Activated T-cell treated with anti-CD3 and anti-CD28 coated beads, Interleukin-2, amount 50 U/mL, for 72 hours (primary cell): ENCODE data around the gene ZCCHC2. TPM values are rescaled to one million over a fixed set of nuclear protein-coding genes. Genes with fewer than 3 reads are reported as not detected.
A peak's percentile ranks its signal among the peaks of the same experiment; 100 is the strongest.

Experiments
- ATAC-seq, 2 donors: fragments of 150-1000 bp; cut with Tn5 transposase; replicated peaks in 1 of 2; 2 replicates each; pipeline ENCODE4 v1.10.0; 2021; ENCODE audit warnings: moderate library complexity in 2 of 2, mild to moderate bottlenecking in 1 of 2
- DNase-seq, 2 donors: peaks; one replicate each; pipeline ENCODE4 v3.0.0; 2021 to 2022; ENCODE audit warnings: mixed read lengths in 1 of 2
- H3K27ac Mint-ChIP-seq: one replicate; pipeline ENCODE4 v1.8.0; 2022; ENCODE audit warnings: mild to moderate bottlenecking, moderate library complexity, mixed read lengths
- H3K27me3 Mint-ChIP-seq: one replicate; pipeline ENCODE4 v1.8.0; 2022; ENCODE audit warnings: low read depth, mixed read lengths
- H3K36me3 Mint-ChIP-seq, 2 donors: one replicate each; pipeline ENCODE4 v1.8.0; 2022; ENCODE audit warnings: mixed read lengths in 2 of 2, mild to moderate bottlenecking in 1 of 2; ENCODE audit not compliant: insufficient read depth in 2 of 2
- H3K4me1 Mint-ChIP-seq: one replicate; pipeline ENCODE4 v1.8.0; 2022; ENCODE audit warnings: low read depth, mixed read lengths
- H3K4me3 Mint-ChIP-seq, 2 donors: one replicate each; pipeline ENCODE4 v1.8.0; 2022; ENCODE audit warnings: mild to moderate bottlenecking in 2 of 2, mixed read lengths in 2 of 2, moderate library complexity in 2 of 2
- H3K9me3 Mint-ChIP-seq, 2 donors: one replicate each; pipeline ENCODE4 v1.8.0; 2022; ENCODE audit warnings: mixed read lengths in 2 of 2
- total RNA-seq, 2 donors: library from RNA; stranded (reverse); gene quantifications; one replicate each; pipeline ENCODE4 v1.2.3, GENCODE V29; 2022

Gene ZCCHC2
- total RNA-seq, 2 donors from 2014 or later: 38.7 to 42.6 TPM

GRCh38 chr18:62498616-62499262, 24.1 kb upstream of the ZCCHC2 start:
- DNase-seq: no peak

GRCh38 chr18:62499263-62499650, 23.6 kb upstream of the ZCCHC2 start:
- Mint-ChIP-seq H3K4me3 (no peak overlapping the region), H3K9me3 (peaks cover 0 to 2% of the 10 kb centered on the region in 2 donors), H3K27me3 (peaks cover 22% of the 10 kb centered on the region), H3K4me1 (no peaks in the 10 kb centered on the region), H3K27ac (no peak overlapping the region), H3K36me3 (no peaks in the 10 kb centered on the region)
- ATAC-seq (no peak), DNase-seq (no peak)

More at GRCh38 chr18:62498616-62499262, 24.1 kb upstream of the ZCCHC2 start:
- ATAC-seq: no peak
- no peaks in the 10 kb centered on the region for H3K4me1 Mint-ChIP-seq
- peaks cover 23% of the 10 kb centered on the region for H3K27me3 Mint-ChIP-seq
- H3K27ac Mint-ChIP-seq: no peak overlapping the region
- peaks cover 0 to 2% of the 10 kb centered on the region in 2 donors for H3K9me3 Mint-ChIP-seq
- no peak overlapping the region for H3K4me3 Mint-ChIP-seq
- H3K36me3 Mint-ChIP-seq: no peaks in the 10 kb centered on the region

- Mint-ChIP-seq H3K27ac (no peak overlapping the region), H3K4me3 (no peak overlapping the region), H3K27me3 (peaks cover 15% of the 10 kb centered on the region), H3K36me3 (no peaks in the 10 kb centered on the region), H3K9me3 (peaks cover 0 to 2% of the 10 kb centered on the region in 2 donors), H3K4me1 (peaks cover 3% of the 10 kb centered on the region)
- no peak for ATAC-seq
- DNase-seq: no peak
Observed at GRCh38 chr18:62500174-62500573, 22.7 kb upstream of the ZCCHC2 start.

- peaks cover 0 to 2% of the 10 kb centered on the region in 2 donors for H3K9me3 Mint-ChIP-seq
- no peaks in the 10 kb centered on the region for H3K36me3 Mint-ChIP-seq
- ATAC-seq: no peak
- H3K4me1 Mint-ChIP-seq: peaks cover 12% of the 10 kb centered on the region
- peaks cover 15% of the 10 kb centered on the region for H3K27me3 Mint-ChIP-seq
- no peak overlapping the region for H3K27ac Mint-ChIP-seq
- H3K4me3 Mint-ChIP-seq: no peak overlapping the region
- no peak for DNase-seq
Observed at GRCh38 chr18:62500966-62501591, 21.7 kb upstream of the ZCCHC2 start.

DNA sequence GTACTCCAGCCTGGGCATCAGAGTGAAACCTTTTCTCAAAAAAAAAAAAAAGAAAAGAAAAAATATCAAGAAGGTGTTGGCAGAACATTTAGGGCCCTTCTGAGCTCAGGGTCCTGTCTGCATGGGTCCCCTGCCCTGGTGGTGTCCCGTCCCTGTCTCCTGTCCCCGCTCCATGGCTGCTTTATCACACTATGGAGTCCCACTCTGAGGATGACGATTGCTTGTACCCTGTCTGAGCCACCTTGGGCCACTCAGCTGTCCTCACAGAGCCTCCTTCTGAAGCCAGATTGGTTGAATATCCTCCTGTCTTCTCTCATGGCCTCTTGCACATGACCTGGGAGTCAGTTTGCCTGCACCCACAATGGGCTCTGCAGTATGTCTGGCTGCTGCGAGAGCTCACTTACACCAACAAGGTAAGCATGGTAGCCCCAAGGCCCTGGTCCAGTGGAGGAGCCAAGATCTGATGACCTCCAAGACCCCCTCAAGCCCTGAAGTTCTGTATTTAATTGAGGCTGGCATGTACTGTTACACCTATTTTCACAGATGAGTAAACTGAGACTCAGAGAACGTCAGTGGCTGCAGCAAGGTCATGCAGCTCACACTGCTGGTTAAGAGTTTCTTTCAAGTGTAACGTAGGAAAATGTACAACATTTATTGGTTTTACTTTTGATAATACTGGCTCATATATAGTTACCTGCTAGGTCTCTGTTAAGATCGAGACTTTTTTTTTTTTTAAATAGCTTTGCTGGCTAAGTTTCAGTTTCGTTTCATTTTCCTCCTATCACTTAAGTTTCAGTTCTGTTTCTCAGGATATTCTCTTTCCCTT, 16.9 kb upstream of the ZCCHC2 start:
- Mint-ChIP-seq H3K27me3 (no peaks in the 10 kb centered on the region), H3K27ac (peak overlapping the region; percentile 94), H3K4me3 (peak overlapping the region; percentile 78 to 84), H3K36me3 (no peaks in the 10 kb centered on the region), H3K9me3 (peaks cover 0 to 2% of the 10 kb centered on the region in 2 donors), H3K4me1 (peaks cover 24% of the 10 kb centered on the region)
- ATAC-seq (peak; percentile 97 to 98), DNase-seq (peak; percentile 42 to 44)

GRCh38 chr18:62506495-62507143, 16.2 kb upstream of the ZCCHC2 start:
- ATAC-seq: no peak
- Mint-ChIP-seq H3K27me3 (no peaks in the 10 kb centered on the region), H3K36me3 (peaks cover 0 to 2% of the 10 kb centered on the region in 2 donors), H3K4me1 (peaks cover 24% of the 10 kb centered on the region), H3K4me3 (peak overlapping the region; percentile 78 to 84), H3K27ac (peak overlapping the region; percentile 94), H3K9me3 (peaks cover 0 to 4% of the 10 kb centered on the region in 2 donors)
- DNase-seq: no peak

- ATAC-seq (no peak), DNase-seq (no peak)
- Mint-ChIP-seq H3K4me1 (peaks cover 24% of the 10 kb centered on the region), H3K27me3 (no peaks in the 10 kb centered on the region), H3K27ac (no peak overlapping the region), H3K36me3 (peaks cover 22 to 23% of the 10 kb centered on the region in 2 donors), H3K9me3 (peaks cover 14 to 21% of the 10 kb centered on the region in 2 donors), H3K4me3 (no peak overlapping the region)
Observed at GRCh38 chr18:62509779-62510178, 13.0 kb upstream of the ZCCHC2 start.

DNA sequence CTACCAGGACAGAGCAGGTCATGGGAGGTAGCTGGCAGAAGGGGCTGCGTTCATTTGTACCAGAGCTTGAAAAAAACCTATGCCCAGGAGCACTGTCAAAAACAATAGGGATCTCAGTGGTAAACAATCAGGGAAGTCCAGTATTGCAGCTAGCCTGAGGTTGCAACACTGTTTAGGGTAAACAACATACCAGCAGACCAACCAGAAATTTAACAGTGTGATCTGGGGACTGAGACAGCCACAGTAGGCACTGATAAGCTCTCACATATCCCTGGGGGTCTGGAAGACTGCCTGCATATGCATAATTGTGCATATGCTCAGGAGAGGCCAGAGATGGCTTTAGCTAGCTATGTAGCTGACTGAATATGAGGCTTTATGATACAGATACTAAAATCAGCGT, 12.0 kb upstream of the ZCCHC2 start:
- H3K36me3 Mint-ChIP-seq: peaks cover 22 to 26% of the 10 kb centered on the region in 2 donors
- DNase-seq: no peak
- peaks cover 15% of the 10 kb centered on the region for H3K4me1 Mint-ChIP-seq
- peaks cover 15 to 21% of the 10 kb centered on the region in 2 donors for H3K9me3 Mint-ChIP-seq
- H3K27ac Mint-ChIP-seq: no peak overlapping the region
- H3K27me3 Mint-ChIP-seq: no peaks in the 10 kb centered on the region
- ATAC-seq: no peak
- H3K4me3 Mint-ChIP-seq: no peak overlapping the region

- no peaks in the 10 kb centered on the region for H3K4me1 Mint-ChIP-seq
Observed at GRCh38 chr18:62512532-62512931, 10.3 kb upstream of the ZCCHC2 start.

DNA sequence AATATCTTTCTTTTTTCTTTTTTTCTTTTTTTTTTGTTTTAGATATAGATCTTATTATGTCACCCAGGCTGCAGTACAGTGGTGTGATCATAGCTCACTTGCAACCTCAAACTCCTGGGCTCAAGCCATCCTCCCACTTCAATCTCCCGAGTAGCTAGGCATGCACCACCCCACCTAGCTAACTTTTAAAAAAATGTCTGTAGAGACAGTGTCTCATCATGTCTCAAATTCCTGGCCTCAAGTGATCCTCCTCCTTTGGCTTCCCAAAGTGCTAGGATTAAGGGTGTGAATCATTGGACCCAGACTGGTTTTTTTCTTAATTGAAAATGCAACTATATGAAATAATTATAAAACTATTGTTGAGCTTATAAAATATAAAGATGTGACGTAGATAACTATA, 9.8 kb upstream of the ZCCHC2 start:
- Mint-ChIP-seq H3K27ac (no peak overlapping the region), H3K9me3 (peaks cover 15 to 21% of the 10 kb centered on the region in 2 donors), H3K27me3 (no peaks in the 10 kb centered on the region), H3K4me3 (no peak overlapping the region), H3K36me3 (peaks cover 22 to 26% of the 10 kb centered on the region in 2 donors), H3K4me1 (no peaks in the 10 kb centered on the region)
- DNase-seq (no peak), ATAC-seq (no peak)

More at GRCh38 chr18:62512532-62512931, 10.3 kb upstream of the ZCCHC2 start:
- peaks cover 22 to 26% of the 10 kb centered on the region in 2 donors for H3K36me3 Mint-ChIP-seq
- H3K27me3 Mint-ChIP-seq: no peaks in the 10 kb centered on the region
- no peak overlapping the region for H3K4me3 Mint-ChIP-seq
- no peak for DNase-seq
- no peak overlapping the region for H3K27ac Mint-ChIP-seq
- ATAC-seq: no peak
- H3K9me3 Mint-ChIP-seq: peaks cover 15 to 21% of the 10 kb centered on the region in 2 donors

DNA sequence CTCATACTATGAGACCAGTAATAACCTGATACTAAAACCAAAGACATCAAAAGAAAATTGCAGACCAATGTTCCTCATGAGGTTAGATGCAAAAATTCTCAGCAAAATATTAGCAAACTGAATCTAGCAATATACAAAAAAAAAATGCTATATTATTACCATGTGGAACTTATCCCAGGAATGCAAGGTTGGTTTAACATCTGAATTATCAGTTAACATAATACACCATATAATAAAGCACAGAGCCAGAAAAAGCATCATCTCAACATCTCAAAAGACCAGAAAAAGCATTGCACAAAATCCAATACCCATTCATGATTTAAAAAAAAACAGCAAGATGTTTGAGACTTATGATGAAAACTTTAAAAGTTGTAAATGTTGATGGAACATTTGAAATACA, 8.3 kb upstream of the ZCCHC2 start:
- ATAC-seq (no peak), DNase-seq (no peak)
- Mint-ChIP-seq H3K36me3 (peaks cover 22 to 26% of the 10 kb centered on the region in 2 donors), H3K4me3 (no peak overlapping the region), H3K27ac (no peak overlapping the region), H3K27me3 (no peaks in the 10 kb centered on the region), H3K9me3 (peaks cover 15 to 21% of the 10 kb centered on the region in 2 donors), H3K4me1 (no peaks in the 10 kb centered on the region)

DNA sequence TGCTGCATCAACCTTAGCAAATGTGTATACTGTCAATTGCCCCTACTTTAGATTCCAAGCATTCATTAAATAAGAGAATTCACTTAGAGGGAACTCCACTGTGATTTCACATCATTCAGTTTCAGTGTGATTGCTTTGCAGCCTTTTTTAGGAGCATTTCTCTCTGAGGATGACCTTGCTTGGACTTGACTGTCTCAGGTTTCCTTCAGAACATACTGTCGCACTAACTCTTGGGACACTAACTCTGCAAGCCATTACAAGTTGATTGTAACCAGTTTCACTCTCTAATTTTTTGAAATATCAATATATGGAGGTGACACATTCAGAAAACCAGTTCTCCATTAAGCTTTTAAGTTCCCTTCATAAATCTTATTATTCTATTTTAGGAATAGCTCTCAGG, 6.6 kb upstream of the ZCCHC2 start:
- H3K27me3 Mint-ChIP-seq: no peaks in the 10 kb centered on the region
- H3K27ac Mint-ChIP-seq: no peak overlapping the region
- peaks cover 4% of the 10 kb centered on the region for H3K4me1 Mint-ChIP-seq
- H3K9me3 Mint-ChIP-seq: peaks cover 15 to 21% of the 10 kb centered on the region in 2 donors
- no peak overlapping the region for H3K4me3 Mint-ChIP-seq
- peaks cover 22 to 26% of the 10 kb centered on the region in 2 donors for H3K36me3 Mint-ChIP-seq
- DNase-seq: no peak
- ATAC-seq: no peak
